IPS-15b (cell line): Measurements from ENCODE around the gene ENHO.

Source experiments
- H3K27me3 ChIP-seq: one replicate; pipeline ENCODE4 v1.6.1; 2013; ENCODE audit warnings: low read length; ENCODE audit not compliant: control insufficient read depth, insufficient read depth
- H3K36me3 ChIP-seq: one replicate; pipeline ENCODE4 v1.6.1; 2013; ENCODE audit warnings: low read length; ENCODE audit not compliant: control insufficient read depth, insufficient read depth
- H3K4me1 ChIP-seq: one replicate; pipeline ENCODE4 v1.6.1; 2013; ENCODE audit warnings: mild to moderate bottlenecking, low read length; ENCODE audit not compliant: control insufficient read depth, insufficient read depth
- H3K4me3 ChIP-seq: one replicate; pipeline ENCODE4 v1.5.1; 2013; ENCODE audit warnings: low read depth, low read length
- H3K9ac ChIP-seq: one replicate; pipeline ENCODE4 v1.6.1; 2013; ENCODE audit warnings: low read depth, mild to moderate bottlenecking, low read length
- H3K9me3 ChIP-seq: one replicate; pipeline ENCODE4 v1.6.1; 2013; ENCODE audit warnings: mild to moderate bottlenecking, low read length; ENCODE audit not compliant: control insufficient read depth, insufficient read depth

The ENHO gene

GRCh38 chr9:34520505-34521385 lies 2.0 kb downstream of the ENHO start:
- Histone ChIP-seq H3K4me3 (no peak overlapping the region), H3K4me1 (peaks cover 8% of the 10 kb centered on the region), H3K9ac (no peak overlapping the region), H3K36me3 (no peaks in the 10 kb centered on the region), H3K9me3 (no peaks in the 10 kb centered on the region), H3K27me3 (peaks cover 27% of the 10 kb centered on the region)

GRCh38 chr9:34520096-34520495 lies 2.7 kb downstream of the ENHO start:
- H3K4me3 ChIP-seq, result no peak overlapping the region
- no peaks in the 10 kb centered on the region for H3K9me3 ChIP-seq
- H3K27me3 ChIP-seq, result peaks cover 21% of the 10 kb centered on the region
- H3K4me1 ChIP-seq, result peaks cover 8% of the 10 kb centered on the region
- H3K36me3 ChIP-seq, result no peaks in the 10 kb centered on the region
- no peak overlapping the region for H3K9ac ChIP-seq

- Histone ChIP-seq H3K4me3 (no peak overlapping the region), H3K9ac (no peak overlapping the region), H3K27me3 (peaks cover 19% of the 10 kb centered on the region), H3K9me3 (no peaks in the 10 kb centered on the region), H3K4me1 (peaks cover 8% of the 10 kb centered on the region), H3K36me3 (no peaks in the 10 kb centered on the region)
These were observed 3.3 kb downstream of the ENHO start for GRCh38 chr9:34519321-34520020.

- no peak overlapping the region for H3K9ac ChIP-seq
- H3K27me3 ChIP-seq, result peaks cover 15% of the 10 kb centered on the region
- no peak overlapping the region for H3K4me3 ChIP-seq
- no peaks in the 10 kb centered on the region for H3K9me3 ChIP-seq
- peaks cover 12% of the 10 kb centered on the region for H3K4me1 ChIP-seq
- H3K36me3 ChIP-seq, result no peaks in the 10 kb centered on the region
These were observed 3.9 kb downstream of the ENHO start for GRCh38 chr9:34518896-34519295.

GRCh38 chr9:34518110-34518616 lies 4.6 kb downstream of the ENHO start:
- Histone ChIP-seq H3K9ac (no peak overlapping the region), H3K27me3 (peaks cover 12% of the 10 kb centered on the region), H3K36me3 (no peaks in the 10 kb centered on the region), H3K4me1 (peaks cover 13% of the 10 kb centered on the region), H3K4me3 (no peak overlapping the region), H3K9me3 (no peaks in the 10 kb centered on the region)

- Histone ChIP-seq H3K36me3 (no peaks in the 10 kb centered on the region), H3K9me3 (no peaks in the 10 kb centered on the region), H3K27me3 (peaks cover 8% of the 10 kb centered on the region), H3K4me3 (no peak overlapping the region), H3K4me1 (peaks cover 20% of the 10 kb centered on the region), H3K9ac (no peak overlapping the region)
These were observed 5.6 kb downstream of the ENHO start for GRCh38 chr9:34517185-34517584.

- Histone ChIP-seq H3K36me3 (no peaks in the 10 kb centered on the region), H3K4me1 (peaks cover 29% of the 10 kb centered on the region), H3K9me3 (no peaks in the 10 kb centered on the region)
These were observed 6.8 kb downstream of the ENHO start for GRCh38 chr9:34515959-34516358.

GRCh38 chr9:34514816-34515215 lies 8.0 kb downstream of the ENHO start:
- no peaks in the 10 kb centered on the region for H3K27me3 ChIP-seq
- peaks cover 35% of the 10 kb centered on the region for H3K4me1 ChIP-seq
- no peak overlapping the region for H3K9ac ChIP-seq
- H3K4me3 ChIP-seq, result no peak overlapping the region
- no peaks in the 10 kb centered on the region for H3K9me3 ChIP-seq
- no peaks in the 10 kb centered on the region for H3K36me3 ChIP-seq

More at GRCh38 chr9:34515959-34516358, 6.8 kb downstream of the ENHO start:
- no peaks in the 10 kb centered on the region for H3K27me3 ChIP-seq
- H3K4me3 ChIP-seq, result no peak overlapping the region
- no peak overlapping the region for H3K9ac ChIP-seq

- Histone ChIP-seq H3K36me3 (no peaks in the 10 kb centered on the region), H3K4me1 (peaks cover 35% of the 10 kb centered on the region), H3K9me3 (no peaks in the 10 kb centered on the region), H3K27me3 (no peaks in the 10 kb centered on the region), H3K4me3 (no peak overlapping the region), H3K9ac (no peak overlapping the region)
These were observed 8.4 kb downstream of the ENHO start for GRCh38 chr9:34514401-34514800.

GRCh38 chr9:34513567-34514214 lies 9.1 kb downstream of the ENHO start:
- Histone ChIP-seq H3K4me1 (peaks cover 35% of the 10 kb centered on the region), H3K27me3 (no peaks in the 10 kb centered on the region), H3K36me3 (no peaks in the 10 kb centered on the region), H3K4me3 (peak overlapping the region; percentile 20), H3K9ac (peak overlapping the region; percentile 5), H3K9me3 (no peaks in the 10 kb centered on the region)

- no peak overlapping the region for H3K9ac ChIP-seq
These were observed 10.4 kb downstream of the ENHO start for GRCh38 chr9:34512131-34513078.

More at GRCh38 chr9:34512131-34513078, 10.4 kb downstream of the ENHO start:
- no peaks in the 10 kb centered on the region for H3K27me3 ChIP-seq
- no peaks in the 10 kb centered on the region for H3K36me3 ChIP-seq
- H3K9me3 ChIP-seq, result no peaks in the 10 kb centered on the region
- H3K4me1 ChIP-seq, result peaks cover 35% of the 10 kb centered on the region
- H3K4me3 ChIP-seq, result peak overlapping the region; percentile 14
